NCI-H774 (cell line): ENCODE results near the gene BNC2.
"Not testable (repeated sequence)": the region's sequence is repeated elsewhere in the genome, so short reads cannot be mapped to it uniquely, and the experiment has no call there.

ENCODE experiments used
- DNase-seq: peaks from one replicate; lab custom pipeline; 2025; lab: John Stamatoyannopoulos, UW

The BNC2 gene

GRCh38 chr9:16450578-16450977 lies 419.9 kb downstream of the BNC2 start:
- no peak for DNase-seq

- no peak for DNase-seq
Observed at GRCh38 chr9:16450043-16450442, 420.4 kb downstream of the BNC2 start.

GRCh38 chr9:16449076-16449730 lies 421.3 kb downstream of the BNC2 start:
- peak; percentile 10 for DNase-seq

DNA sequence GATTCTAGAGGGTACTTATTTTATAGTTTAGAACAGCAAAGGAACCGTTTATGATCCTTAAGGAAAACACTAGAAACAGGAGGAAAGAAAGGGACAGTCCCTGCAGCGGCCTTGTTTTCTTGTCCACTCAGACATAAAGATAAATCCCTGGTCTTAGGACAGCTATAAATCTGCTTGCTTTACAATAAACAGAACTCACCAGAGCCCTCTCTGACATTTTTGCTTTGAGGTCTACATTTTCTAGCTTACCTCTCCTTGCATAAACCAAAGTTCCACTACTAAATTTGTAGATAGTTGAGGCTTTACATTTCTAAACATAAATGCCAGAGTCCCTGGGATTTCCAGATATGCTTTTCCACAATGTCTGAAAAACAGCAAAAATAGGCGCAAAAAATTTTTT lies 422.5 kb downstream of the BNC2 start:
- no peak for DNase-seq

GRCh38 chr9:16446636-16447035 lies 423.8 kb downstream of the BNC2 start:
- no peak for DNase-seq

DNA sequence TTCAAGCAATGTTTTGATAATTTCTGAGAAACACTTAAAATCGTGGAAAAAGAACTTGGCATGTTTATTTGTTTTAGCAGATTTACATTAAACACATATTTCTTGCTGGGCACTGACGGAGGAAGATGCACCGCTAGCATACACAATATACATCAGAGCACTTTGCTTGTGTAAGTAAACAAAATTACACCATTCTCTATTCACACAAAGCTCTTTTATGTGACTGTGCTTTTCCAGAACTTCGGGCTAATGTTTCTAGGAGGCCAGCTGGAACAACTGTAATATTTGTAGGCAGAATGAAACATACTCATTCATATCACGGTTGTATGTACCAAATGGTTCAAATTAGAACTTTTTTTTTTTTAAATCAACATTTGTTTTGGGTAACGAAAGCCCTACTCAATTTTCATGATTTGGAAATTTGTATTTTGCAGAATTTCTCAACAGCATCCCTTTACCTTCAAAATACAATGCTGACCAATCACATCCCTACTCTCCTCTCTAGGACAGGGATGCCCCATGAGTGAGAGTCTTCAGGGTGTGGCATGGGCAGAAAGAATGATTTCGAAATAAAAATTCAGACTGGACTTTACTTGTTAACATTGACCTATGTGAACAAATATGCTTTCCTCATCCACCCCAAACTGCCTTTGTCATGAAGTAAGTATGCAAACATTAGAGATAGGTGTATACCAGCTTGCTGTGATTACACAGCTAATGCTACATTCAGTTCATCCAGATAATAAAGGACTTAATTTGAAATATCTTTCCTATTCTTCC lies 425.1 kb downstream of the BNC2 start:
- DNase-seq: peak; percentile 27

GRCh38 chr9:16442622-16443021 lies 427.8 kb downstream of the BNC2 start:
- no peak for DNase-seq

- DNase-seq: no peak
Observed at GRCh38 chr9:16441791-16442190, 428.7 kb downstream of the BNC2 start.

- DNase-seq: not testable (repeated sequence)
Observed at GRCh38 chr9:16438831-16439230, 431.6 kb downstream of the BNC2 start.

GRCh38 chr9:16436545-16436944 lies 433.9 kb downstream of the BNC2 start:
- no peak for DNase-seq

DNA sequence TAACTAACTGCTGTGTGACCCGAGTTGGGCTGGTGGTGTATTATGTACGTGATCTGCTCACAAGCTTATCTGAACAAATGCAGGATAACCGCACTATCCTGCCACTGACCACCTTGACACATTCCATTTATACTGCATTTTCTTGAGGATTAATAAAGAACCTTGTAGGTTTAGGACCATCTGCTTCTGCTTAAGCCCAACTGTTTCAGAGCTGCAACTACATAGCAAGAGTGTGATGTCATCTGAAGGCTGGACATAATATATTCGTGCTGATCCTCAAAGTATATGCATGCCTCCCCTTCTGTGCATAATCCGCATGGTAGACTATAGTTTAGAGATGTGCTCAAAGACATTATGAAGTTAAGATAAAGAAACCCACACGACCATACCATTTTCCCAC lies 435.9 kb downstream of the BNC2 start:
- no peak for DNase-seq

DNA sequence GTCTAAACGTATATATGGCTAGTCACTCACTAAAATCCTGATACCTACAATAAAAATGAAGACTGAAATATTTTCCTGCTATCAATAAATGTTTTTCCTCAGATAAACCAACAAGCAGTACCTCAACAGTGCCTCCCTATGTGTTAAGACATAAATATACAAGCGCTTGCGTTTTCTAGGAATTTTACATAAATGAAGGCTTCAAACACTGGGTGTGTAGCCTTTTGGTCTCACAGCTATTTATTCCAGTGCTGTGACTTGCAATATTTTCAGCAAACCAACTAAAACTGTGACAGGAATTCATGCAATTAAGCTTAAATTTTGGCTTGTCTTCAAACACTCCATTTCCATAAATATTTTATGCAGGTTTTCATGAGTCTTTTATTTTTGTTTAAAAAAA lies 437.0 kb downstream of the BNC2 start:
- DNase-seq: no peak

- no peak for DNase-seq
Observed at GRCh38 chr9:16431666-16432392, 438.6 kb downstream of the BNC2 start.

DNA sequence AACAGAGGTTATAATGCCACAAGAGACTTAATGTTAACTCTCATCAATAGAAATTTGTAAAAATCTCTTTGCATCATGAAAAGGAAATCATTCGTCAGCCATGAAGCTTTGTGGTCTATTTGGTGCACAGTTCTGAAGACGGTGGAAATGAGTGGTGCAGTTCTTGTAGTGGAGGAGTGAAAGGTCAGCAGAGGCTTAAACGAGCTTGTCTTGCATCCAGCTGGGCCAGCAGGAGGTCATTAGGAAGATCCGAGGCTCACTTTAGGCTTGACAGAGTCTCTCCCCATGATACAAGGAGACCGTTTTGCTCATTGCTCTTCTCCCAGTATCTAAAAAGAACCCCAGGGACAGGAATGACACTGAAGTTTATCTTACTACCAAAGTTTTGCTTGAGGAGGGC lies 440.8 kb downstream of the BNC2 start:
- no peak for DNase-seq

- no peak for DNase-seq
Observed at GRCh38 chr9:16427873-16428427, 442.5 kb downstream of the BNC2 start.

DNA sequence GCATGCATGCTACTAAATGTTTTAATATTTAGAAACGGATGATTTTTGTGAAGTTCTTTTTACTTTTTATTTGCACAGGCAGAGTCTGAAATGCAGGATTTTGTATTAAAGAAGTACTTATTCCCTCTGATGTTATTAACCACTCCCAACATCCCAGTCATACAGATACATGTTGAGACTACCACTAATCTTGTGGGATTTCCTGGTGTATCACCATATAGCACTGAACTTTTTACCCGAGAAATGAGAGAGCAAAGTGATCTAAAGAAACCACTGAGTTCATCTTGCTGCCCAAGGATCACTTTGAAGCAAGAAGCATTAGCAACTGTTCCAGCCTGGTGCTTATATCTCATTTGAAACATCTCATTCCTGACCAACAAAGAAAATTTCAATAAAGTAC lies 443.8 kb downstream of the BNC2 start:
- DNase-seq: no peak

DNA sequence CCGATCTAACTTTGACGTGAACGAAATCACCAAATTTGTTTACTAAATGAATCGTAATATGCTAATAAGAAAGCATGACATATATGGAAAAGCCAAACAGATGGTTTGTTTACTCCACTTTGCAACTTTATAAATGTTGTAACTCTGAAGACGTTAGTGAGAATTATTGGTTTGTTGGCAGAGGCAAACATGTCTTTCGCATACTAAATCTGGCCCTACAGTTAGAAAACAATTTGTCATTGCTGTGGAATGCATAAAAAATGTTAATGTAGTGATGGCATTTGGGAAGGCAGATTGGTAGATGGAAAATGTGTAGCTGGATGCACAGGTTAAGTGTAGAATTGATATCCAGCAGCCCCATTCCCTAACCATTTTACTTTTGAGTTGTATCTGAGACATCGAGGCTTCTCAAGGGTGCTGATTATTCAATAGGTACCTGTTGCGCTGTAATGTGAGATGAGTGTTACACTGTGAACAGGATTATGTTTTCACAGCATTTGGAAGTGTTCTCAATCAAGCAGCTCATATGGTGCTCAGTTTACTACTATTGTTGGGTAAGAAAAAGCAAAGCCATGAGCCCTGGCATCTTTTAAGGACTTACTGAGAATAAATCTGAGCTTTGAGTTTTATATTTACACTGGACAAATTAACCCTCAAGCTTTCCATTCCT lies 444.8 kb downstream of the BNC2 start:
- no peak for DNase-seq

- no peak for DNase-seq
Observed at GRCh38 chr9:16422114-16422513, 448.4 kb downstream of the BNC2 start.

DNA sequence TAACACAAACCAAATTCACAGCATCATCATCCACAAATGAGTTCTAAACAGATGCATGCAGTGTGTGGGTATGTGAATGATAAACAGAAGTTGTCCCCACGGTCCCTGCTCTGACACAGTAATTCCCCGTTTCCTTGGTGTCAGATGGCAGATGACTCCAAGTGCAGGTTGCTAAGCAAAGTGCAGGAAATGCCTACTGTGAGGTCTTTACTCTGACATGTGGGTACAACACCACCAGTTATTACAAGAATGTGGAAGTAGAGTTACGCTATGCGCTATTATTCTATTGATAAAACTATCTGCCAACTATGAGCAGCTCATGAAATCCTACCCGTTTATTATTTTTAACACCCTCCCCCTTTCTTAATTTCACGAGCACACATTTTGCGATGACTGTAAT lies 448.9 kb downstream of the BNC2 start:
- DNase-seq: no peak

GRCh38 chr9:16419124-16419523 lies 451.3 kb downstream of the BNC2 start:
- no peak for DNase-seq

- no peak for DNase-seq
Observed at GRCh38 chr9:16418721-16419120, 451.7 kb downstream of the BNC2 start.

- no peak for DNase-seq
Observed at GRCh38 chr9:16417749-16418148, 452.7 kb downstream of the BNC2 start.
